PC-3 (cell line): ENCODE measurements around the gene ANP32A. TPM values are rescaled to one million over a fixed set of nuclear protein-coding genes. Genes with fewer than 3 reads are reported as not detected.

Source experiments
- ATAC-seq: fragments of 200-7000 bp; cut with Tn5 transposase; 2 replicates; pipeline ENCODE4 v1.9.1; 2020; ENCODE audit warnings: mild to moderate bottlenecking, moderate library complexity
- BruUV-seq: library from RNA; stranded (reverse); fragments of 400-500 nt; replicated peaks from 2 replicates; lab custom pipeline; 2021; lab: Mats Ljungman, UMichigan
- CTCF ChIA-PET: fragments of 300-600 bp; sonication (Branson Sonifier 250); formaldehyde crosslinking; loops from one replicate; lab custom pipeline; 2022; ENCODE audit warnings: antibody characterized with exemption; lab: Charles Lee
- POLR2A ChIA-PET: fragments of 300-600 bp; sonication (Branson Sonifier 250); formaldehyde crosslinking; loops from one replicate; lab custom pipeline; 2022; ENCODE audit warnings: antibody characterized with exemption; ENCODE audit not compliant: unreplicated experiment; lab: Charles Lee
- DNase-seq: peaks from one replicate; pipeline ENCODE4 v3.0.0-alpha.2; 2015
- H2AFZ ChIP-seq: fragments of 300-600 bp; sonication (generic); 2 replicates; pipeline ENCODE4 v1.6.0; 2016; ENCODE audit warnings: antibody characterized with exemption, low read length
- H3F3A ChIP-seq: fragments of 300-600 bp; sonication (generic); one replicate; pipeline ENCODE4 v1.6.0; 2017; ENCODE audit warnings: antibody characterized with exemption, low read length, control low read depth, mild to moderate bottlenecking; ENCODE audit not compliant: unreplicated experiment
- H3K27ac ChIP-seq: fragments of 300-600 bp; sonication (generic); 2 replicates; pipeline ENCODE4 v1.5.1; 2016; ENCODE audit warnings: mild to moderate bottlenecking, low read length
- H3K27me3 ChIP-seq: fragments of 300-600 bp; sonication (generic); 2 replicates; pipeline ENCODE4 v1.6.1; 2016; ENCODE audit warnings: low read length, mixed read lengths
- H3K36me3 ChIP-seq: fragments of 300-600 bp; sonication (generic); 2 replicates; pipeline ENCODE4 v1.6.1; 2016; ENCODE audit warnings: low read depth, mixed run types, low read length, mixed read lengths
- H3K4me1 ChIP-seq: fragments of 300-600 bp; sonication (generic); 2 replicates; pipeline ENCODE4 v1.5.1; 2016; ENCODE audit warnings: low read length; ENCODE audit not compliant: insufficient read depth
- H3K4me2 ChIP-seq: fragments of 300-600 bp; sonication (generic); 2 replicates; pipeline ENCODE4 v1.6.0; 2016; ENCODE audit warnings: low read length
- H3K4me3 ChIP-seq: fragments of 300-600 bp; sonication (generic); 2 replicates; pipeline ENCODE4 v1.5.1; 2016; ENCODE audit warnings: mild to moderate bottlenecking, low read length, mixed read lengths
- H3K79me2 ChIP-seq: fragments of 300-600 bp; sonication (generic); 2 replicates; pipeline ENCODE4 v1.6.1; 2017; ENCODE audit warnings: low read length, mixed read lengths
- H3K9ac ChIP-seq: fragments of 300-600 bp; sonication (generic); 2 replicates; pipeline ENCODE4 v1.6.0; 2016; ENCODE audit warnings: mild to moderate bottlenecking, low read length
- H3K9me2 ChIP-seq: fragments of 300-600 bp; sonication (generic); replicated peaks from 2 replicates; pipeline ENCODE4 v1.6.1; 2016; ENCODE audit warnings: mixed run types, low read length, mixed read lengths
- H3K9me3 ChIP-seq: fragments of 300-600 bp; sonication (generic); 2 replicates; pipeline ENCODE4 v1.6.1; 2016; ENCODE audit warnings: low read length, mixed read lengths
- H4K20me1 ChIP-seq: fragments of 300-600 bp; sonication (generic); 2 replicates; pipeline ENCODE4 v1.6.1; 2016; ENCODE audit warnings: low read length, mixed read lengths
- EZH2 ChIP-seq: fragments of 300-600 bp; sonication (generic); IDR thresholded peaks from one replicate; pipeline ENCODE4 v1.6.1; 2017; ENCODE audit warnings: antibody characterized with exemption, mild to moderate bottlenecking, low read length; ENCODE audit not compliant: unreplicated experiment
- EZH2phosphoT487 ChIP-seq: fragments of 300-600 bp; sonication (generic); IDR thresholded peaks from 2 replicates; pipeline ENCODE4 v1.6.1; 2018; ENCODE audit warnings: mild to moderate bottlenecking, antibody characterized with exemption, low read length, borderline replicate concordance
- intact Hi-C: fragments of 100-400 bp; cut with micrococcal nuclease; formaldehyde crosslinking; loops from 2 replicates; pipeline ENCODE4 v1.9.0; 2023
- total RNA-seq: library from RNA; depleted of rRNA; stranded (reverse); fragments of >200 nt; gene quantifications from 2 replicates; pipeline ENCODE4 v1.2.3, GENCODE V29; 2014
- TF ChIP-seq, protein P1 (sequence below): fragments of 300-600 bp; sonication (generic); conservative IDR thresholded peaks from 2 replicates; pipeline ENCODE4 v1.5.1; 2017; ENCODE audit warnings: antibody characterized with exemption, low read depth, mild to moderate bottlenecking, low read length

ANP32A gene
- total RNA-seq, 1 experiment from 2014 or later = 106 TPM

DNA sequence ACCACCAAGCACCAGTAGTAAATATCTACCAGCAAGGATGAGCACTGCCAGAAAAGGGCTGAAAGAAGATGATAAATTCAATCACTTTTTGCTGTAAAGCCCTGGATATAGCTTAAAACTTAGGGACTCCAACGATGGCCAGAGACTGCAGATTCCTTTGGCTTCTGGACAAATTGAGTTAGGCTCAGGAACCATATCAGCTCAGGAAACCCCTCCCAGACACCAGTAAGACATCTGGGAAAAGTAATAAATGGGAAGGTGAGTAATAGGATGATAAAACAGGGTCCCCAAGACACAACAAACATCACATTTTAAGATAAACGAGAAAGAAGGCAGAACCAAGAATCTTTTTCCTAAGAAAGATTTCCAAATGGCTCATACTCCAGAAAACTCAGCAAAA is 65.0 kb downstream of the ANP32A start:
- Histone ChIP-seq H3K9me3 (no peaks in the 10 kb centered on the region), H2AFZ (no peak overlapping the region), H3K9me2 (no peaks in the 10 kb centered on the region), H3K27me3 (no peaks in the 10 kb centered on the region), H3F3A (no peaks in the 10 kb centered on the region), H3K4me2 (no peak overlapping the region), H3K36me3 (no peaks in the 10 kb centered on the region), H3K4me3 (no peak overlapping the region), H3K4me1 (no peaks in the 10 kb centered on the region), H4K20me1 (no peaks in the 10 kb centered on the region), H3K79me2 (no peaks in the 10 kb centered on the region), H3K27ac (no peak overlapping the region), H3K9ac (no peak overlapping the region)
- no peak for DNase-seq
- no peak for ATAC-seq
- ChIA-PET POLR2A (no interaction called here), CTCF (no interaction called here)
- BruUV-seq = no TSS peak
- TF ChIP-seq EZH2 (no peak), EZH2phosphoT487 (no peak)
- TF ChIP-seq, protein P1, sequence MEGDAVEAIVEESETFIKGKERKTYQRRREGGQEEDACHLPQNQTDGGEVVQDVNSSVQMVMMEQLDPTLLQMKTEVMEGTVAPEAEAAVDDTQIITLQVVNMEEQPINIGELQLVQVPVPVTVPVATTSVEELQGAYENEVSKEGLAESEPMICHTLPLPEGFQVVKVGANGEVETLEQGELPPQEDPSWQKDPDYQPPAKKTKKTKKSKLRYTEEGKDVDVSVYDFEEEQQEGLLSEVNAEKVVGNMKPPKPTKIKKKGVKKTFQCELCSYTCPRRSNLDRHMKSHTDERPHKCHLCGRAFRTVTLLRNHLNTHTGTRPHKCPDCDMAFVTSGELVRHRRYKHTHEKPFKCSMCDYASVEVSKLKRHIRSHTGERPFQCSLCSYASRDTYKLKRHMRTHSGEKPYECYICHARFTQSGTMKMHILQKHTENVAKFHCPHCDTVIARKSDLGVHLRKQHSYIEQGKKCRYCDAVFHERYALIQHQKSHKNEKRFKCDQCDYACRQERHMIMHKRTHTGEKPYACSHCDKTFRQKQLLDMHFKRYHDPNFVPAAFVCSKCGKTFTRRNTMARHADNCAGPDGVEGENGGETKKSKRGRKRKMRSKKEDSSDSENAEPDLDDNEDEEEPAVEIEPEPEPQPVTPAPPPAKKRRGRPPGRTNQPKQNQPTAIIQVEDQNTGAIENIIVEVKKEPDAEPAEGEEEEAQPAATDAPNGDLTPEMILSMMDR = no peak
- intact Hi-C loops = no loop called here

DNA sequence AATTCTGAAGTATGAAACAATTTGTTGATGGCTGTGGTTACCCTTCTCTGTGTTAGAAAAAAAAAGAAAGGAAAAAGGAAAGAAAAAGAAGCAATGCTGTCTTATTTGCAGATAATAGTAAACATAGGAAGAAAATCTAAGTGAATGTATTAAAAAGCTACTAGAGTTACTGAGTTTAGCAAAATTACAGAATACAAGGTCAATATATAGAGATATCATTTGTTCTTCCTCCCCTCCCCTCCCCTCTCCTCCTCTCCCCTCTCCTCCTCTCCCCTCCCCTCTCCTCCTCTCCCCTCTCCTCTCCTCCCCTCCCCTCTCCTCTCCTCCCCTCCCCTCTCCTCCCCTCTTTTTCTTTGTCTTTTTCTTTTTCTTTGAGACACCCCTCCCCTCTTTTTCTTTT is 69.1 kb downstream of the ANP32A start:
- DNase-seq = no peak
- intact Hi-C loops = no loop called here
- Histone ChIP-seq H2AFZ (no peak overlapping the region), H4K20me1 (no peaks in the 10 kb centered on the region), H3K9me3 (no peaks in the 10 kb centered on the region), H3K9ac (no peak overlapping the region), H3K36me3 (no peaks in the 10 kb centered on the region), H3K4me1 (no peaks in the 10 kb centered on the region), H3F3A (no peaks in the 10 kb centered on the region), H3K27me3 (no peaks in the 10 kb centered on the region), H3K9me2 (no peaks in the 10 kb centered on the region), H3K4me3 (no peak overlapping the region), H3K4me2 (no peak overlapping the region), H3K27ac (no peak overlapping the region), H3K79me2 (no peaks in the 10 kb centered on the region)
- no peak for ATAC-seq
- CTCF ChIA-PET = no interaction called here
- no TSS peak for BruUV-seq
- TF ChIP-seq, protein P1 = no peak
- TF ChIP-seq EZH2phosphoT487 (no peak), EZH2 (no peak)
- POLR2A ChIA-PET = no interaction called here

DNA sequence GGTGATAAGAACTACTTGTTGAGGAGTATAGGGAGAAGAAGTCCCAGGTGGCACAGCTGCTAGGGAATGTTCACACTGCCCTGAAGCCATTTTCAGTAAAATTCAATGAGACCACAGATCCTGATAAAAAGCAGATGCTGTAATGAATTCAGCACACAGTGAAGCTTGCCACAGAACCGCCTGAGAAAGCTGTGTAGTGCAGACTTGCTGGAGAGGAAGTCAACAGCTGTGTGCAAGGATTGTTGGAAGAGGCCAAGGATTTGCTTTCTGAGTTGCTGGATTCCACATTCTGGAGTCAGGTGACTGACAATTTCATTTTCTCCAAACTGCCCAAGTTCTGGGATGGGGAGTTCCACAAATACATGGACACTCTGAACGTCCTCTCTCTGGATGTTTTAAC is 70.9 kb downstream of the ANP32A start:
- intact Hi-C loops = no loop called here
- no peaks in the 10 kb centered on the region for H3K79me2 ChIP-seq
- no TSS peak for BruUV-seq
- no peaks in the 10 kb centered on the region for H3K36me3 ChIP-seq
- H4K20me1 ChIP-seq = no peaks in the 10 kb centered on the region
- no peaks in the 10 kb centered on the region for H3K27me3 ChIP-seq
- no peaks in the 10 kb centered on the region for H3K9me2 ChIP-seq
- no peaks in the 10 kb centered on the region for H3K4me1 ChIP-seq
- ATAC-seq = no peak
- TF ChIP-seq EZH2 (no peak), EZH2phosphoT487 (no peak)
- TF ChIP-seq, protein P1 = no peak
- no peak for DNase-seq
- H2AFZ ChIP-seq = no peak overlapping the region
- no peak overlapping the region for H3K27ac ChIP-seq
- no peak overlapping the region for H3K9ac ChIP-seq
- CTCF ChIA-PET = no interaction called here
- H3K9me3 ChIP-seq = no peaks in the 10 kb centered on the region
- no peak overlapping the region for H3K4me3 ChIP-seq
- H3F3A ChIP-seq = no peaks in the 10 kb centered on the region
- POLR2A ChIA-PET = no interaction called here
- no peak overlapping the region for H3K4me2 ChIP-seq
